ENCODE data around the gene DOK1.

The DOK1 gene

DNA sequence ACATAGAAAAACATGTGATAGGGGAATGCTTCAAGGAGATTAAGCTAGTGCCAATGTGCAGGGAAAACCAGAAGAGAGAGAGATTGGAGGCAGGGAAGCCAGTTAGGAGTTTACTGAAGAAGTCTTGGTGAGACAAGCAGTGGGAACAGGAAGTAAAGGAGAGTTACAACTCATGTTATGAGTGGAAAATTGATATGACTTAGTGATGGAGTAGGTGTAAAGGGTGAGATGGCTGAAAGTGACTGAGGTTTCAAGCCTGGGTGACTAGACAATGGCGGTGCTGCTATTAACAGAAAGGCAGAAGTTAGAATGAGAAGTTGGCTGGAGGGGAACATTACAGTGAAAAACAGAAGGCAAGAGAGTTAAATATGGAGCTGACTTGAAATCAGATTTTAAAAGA is 16.5 kb downstream of the DOK1 start:
- no peak for DNase-seq

DNA sequence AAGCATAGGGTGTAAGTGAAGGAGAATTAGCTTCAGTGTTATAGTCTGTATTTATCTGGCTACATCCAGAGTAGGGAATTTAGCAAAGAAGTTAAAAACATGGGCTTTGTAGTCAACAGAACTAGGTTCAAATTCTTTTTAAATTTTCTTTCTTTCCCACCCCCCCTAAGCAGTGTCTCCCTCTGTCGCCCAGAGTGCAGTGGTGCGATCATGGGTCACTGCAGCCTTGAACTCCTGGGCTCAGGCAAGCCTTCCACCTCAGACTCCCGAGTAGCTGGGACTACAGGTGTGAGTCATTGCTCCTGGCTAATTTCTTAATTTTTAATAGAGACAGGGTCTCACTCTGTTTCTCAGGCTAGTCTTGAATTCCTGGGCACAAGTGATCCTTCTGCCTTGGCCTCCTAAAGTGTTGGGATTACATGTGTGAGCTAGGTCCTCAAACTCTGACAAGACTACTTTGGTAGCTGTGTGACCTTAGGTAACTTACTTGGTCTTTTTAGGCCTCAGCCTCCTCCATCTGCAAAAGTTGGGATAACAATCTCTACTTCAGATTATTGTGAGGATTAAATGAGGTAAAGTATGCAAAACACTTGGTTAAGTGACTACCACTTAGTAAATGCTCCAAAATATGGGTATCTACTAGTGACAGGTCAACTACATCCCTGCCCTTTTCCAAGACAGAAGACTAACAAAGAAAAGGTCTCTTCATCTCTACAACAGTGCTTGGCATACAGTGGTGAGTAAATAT is 17.8 kb downstream of the DOK1 start:
- DNase-seq, result no peak

DNA sequence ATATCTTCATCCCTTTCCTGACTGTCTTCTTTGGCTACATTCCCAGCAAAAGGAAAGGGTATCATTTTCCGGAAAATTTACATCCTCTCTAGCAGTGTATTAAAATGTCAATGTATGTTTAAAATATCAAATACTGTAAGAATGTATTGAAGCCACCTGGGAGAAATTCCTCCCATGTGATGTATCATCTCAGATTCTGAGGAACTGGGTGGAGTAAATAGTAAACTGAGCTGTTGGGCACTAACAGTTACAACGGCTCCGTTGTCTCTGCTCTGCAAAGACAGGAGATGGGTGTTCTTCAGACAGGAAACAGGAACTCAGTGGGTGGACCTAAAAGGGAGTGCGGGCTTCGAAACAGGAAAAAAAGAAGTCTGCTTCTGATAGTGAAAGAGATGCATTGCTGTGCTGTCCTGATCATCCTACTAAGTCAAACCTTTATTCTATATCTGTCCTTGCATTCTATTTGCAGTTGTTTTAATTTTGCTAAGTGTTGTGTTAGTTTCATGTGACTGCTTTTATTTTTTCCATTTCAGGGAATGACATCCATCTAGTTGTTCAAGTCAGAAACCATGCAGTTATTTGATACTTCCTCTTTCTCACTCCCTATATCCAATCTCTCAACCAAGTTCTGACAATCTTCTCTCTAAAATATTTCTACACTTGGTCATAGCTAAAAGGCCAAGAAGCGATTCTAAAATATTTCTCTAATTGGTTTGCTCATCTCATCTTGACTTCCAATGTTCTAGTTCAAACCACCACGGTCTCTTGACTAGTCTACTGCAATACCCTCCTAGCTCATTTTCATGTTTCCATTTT is 19.4 kb downstream of the DOK1 start:
- DNase-seq, result no peak

DNA sequence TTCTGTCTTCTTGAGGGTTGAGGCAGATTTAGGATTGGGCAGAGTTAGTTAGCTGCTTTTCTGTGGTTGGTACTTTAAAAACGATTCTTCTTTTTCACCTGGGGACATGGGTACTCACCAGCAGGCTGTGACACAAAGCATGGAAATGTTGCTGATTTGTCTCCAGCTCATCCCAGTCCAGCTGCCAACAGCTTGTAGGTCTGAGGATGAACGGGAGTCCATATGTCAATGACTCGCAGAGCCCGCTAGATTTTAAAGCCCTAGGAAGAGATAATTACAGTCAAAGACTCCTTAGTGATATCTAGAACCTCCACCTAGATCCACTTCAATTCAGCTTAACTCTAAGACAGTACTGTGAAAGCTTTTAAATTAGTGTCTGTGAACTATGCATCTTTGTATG is 20.8 kb downstream of the DOK1 start:
- DNase-seq, result no peak

- peak; percentile 93 for DNase-seq
Observed at GRCh38 chr2:74576211-74576862, 21.8 kb downstream of the DOK1 start.

GRCh38 chr2:74576863-74577229 is 22.3 kb downstream of the DOK1 start:
- no peak for DNase-seq

GRCh38 chr2:74577448-74577847 is 22.9 kb downstream of the DOK1 start:
- peak; percentile 72 for DNase-seq

DNA sequence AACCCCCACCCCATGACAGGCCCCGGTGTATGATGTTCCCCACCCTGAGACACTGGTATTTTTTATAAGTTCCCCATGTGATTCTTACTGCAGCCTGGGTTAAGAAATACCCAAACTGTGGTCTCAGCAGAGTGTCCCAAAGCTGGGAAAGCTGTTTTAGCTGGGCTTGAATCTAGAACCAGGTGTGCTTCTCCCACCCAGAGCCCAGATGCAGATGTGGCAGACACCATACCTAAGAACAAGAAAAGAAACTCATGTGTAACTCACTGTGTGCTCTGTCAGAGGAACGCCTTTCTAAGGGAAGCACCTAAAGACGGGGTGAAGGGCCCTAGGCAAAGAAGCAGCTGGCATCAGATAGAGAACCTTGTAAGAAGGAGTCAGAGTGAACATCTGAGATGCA is 23.9 kb downstream of the DOK1 start:
- no peak for DNase-seq

DNA sequence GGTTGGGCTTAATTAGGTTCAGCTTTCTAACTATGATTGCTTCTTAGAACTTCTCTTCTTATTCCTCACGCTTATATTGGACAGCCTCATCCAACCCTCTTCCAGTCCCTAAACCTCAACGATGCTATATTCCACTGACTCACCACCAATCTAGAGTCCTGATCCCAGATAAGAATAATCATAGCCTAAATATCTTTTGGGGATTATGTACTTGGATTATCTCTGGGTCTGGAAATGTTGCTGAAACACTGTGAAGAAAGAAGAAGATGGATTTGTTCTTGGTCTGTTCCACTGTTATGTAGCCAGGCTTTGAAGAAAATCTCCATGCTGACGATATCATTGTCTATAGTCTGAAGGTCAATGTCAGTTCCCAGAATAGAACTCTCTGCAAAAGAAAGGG is 26.9 kb downstream of the DOK1 start:
- no peak for DNase-seq

- DNase-seq, result no peak
Observed at GRCh38 chr2:74582184-74582583, 27.7 kb downstream of the DOK1 start.

GRCh38 chr2:74583504-74583903 is 29.0 kb downstream of the DOK1 start:
- no peak for DNase-seq

DNA sequence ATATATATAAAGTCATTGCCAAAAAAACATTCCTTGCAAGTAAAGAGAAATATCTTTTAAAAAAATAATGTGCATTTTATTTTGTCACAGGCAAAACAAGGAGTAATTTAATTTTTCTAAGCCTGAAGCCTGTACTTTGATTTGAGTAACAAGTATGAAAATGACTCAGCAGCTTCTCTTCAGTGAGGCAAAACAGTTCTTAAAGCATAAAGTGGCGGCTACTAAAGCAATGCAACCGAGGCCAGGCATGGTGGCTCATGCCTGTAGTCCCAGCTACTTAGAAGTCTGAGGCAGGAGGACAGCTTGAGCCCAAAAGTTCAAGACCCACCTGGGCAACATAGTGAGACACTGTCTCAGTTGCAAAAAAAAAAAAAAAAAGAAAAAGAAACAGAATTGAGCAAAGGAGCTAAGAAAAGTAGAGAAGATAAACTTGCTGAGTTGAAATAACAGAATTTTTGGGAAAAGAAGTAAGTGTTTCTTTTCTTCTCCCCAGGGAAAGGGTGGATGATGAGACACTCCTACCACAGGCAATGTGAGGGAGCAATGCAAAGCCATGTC is 29.6 kb downstream of the DOK1 start:
- DNase-seq, result no peak

DNA sequence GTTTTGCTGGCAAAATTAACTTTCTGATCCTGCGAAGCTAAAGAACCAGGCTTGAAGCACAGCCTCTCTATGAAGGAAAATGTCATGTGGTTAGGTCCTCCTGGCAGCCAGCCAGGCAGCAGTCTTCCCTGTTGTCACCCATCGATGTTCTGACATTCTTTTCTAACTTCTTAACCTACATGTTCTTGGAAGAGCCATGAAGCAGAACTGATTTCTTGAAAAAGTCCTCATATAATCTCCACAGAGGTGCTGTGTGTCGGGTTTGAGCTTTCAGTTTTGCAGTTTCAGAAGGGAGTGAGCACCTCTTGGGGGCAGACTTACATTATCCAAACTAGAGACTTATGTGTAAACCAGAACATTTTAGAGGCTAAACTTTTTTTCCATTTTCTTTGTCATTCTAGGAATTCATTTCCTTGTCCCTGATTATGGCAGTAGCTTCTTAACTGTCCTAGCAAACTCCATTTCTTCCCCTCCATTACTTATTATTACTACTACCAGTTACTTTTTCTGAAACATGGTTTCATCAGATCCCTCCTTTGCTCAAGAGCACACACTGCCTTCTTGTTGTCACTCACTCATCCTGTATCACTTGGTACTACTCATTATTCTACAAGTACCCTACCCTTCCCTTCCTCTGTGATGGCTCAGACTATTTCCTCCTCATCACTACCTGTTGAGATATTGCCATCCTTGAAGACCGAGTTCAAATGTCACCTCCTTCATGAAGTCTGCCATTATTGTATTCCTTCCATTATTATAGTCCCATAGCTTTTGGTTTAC is 31.1 kb downstream of the DOK1 start:
- no peak for DNase-seq

DNA sequence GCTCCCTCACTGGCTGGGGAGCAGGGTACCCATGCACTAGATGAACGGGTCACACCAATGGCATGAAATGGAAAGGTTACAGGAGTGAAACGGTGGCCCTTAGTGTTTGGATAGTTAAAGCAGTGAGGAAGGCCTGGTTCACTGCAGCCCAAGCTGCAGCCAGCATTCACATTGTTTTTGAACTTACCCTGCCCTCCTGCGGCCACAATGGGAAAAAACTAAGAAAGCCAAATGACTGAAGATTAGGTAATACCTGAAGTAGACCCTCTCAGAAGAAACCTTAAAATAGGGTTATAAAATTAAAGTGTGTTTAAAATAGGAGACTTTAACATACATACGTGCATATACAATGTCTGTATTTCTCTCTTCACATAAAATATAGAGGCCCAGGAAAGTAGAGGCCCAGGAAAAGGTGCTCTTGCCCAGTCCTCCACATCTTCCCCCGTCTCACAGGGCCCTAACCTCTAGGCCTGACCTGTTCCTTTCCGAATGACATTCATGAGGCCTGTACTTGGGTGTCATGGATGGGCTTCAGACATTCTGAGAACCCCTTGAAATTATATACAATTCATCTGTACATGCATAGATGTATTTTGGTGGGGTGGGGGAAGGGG is 33.3 kb downstream of the DOK1 start:
- peak; percentile 65 for DNase-seq

DNA sequence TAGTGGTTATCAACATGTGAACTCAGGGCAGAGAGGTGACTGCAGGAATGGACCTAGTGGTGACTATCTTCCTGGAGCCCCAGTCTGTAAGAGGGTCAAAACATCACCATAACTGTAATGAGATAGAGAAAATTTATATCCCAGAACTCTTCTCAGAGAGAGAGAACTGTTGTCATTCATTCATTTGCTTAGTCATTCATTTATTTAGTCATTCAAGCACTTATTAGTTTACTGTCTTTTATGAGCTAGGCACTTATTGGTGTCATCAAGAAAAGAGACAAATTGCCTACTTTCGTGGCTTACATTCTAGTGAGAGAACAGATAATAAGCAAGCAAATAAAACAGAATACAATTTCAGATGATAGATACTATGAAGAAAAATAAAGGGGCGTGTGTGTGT is 34.1 kb downstream of the DOK1 start:
- no peak for DNase-seq

GRCh38 chr2:74593826-74594772 is 39.6 kb downstream of the DOK1 start:
- no peak for DNase-seq

GRCh38 chr2:74596584-74596983 is 42.1 kb downstream of the DOK1 start:
- DNase-seq, result no peak

GRCh38 chr2:74597410-74597809 is 42.9 kb downstream of the DOK1 start:
- peak; percentile 99 for DNase-seq

- no peak for DNase-seq
Observed at GRCh38 chr2:74599676-74600075, 45.2 kb downstream of the DOK1 start.

DNA sequence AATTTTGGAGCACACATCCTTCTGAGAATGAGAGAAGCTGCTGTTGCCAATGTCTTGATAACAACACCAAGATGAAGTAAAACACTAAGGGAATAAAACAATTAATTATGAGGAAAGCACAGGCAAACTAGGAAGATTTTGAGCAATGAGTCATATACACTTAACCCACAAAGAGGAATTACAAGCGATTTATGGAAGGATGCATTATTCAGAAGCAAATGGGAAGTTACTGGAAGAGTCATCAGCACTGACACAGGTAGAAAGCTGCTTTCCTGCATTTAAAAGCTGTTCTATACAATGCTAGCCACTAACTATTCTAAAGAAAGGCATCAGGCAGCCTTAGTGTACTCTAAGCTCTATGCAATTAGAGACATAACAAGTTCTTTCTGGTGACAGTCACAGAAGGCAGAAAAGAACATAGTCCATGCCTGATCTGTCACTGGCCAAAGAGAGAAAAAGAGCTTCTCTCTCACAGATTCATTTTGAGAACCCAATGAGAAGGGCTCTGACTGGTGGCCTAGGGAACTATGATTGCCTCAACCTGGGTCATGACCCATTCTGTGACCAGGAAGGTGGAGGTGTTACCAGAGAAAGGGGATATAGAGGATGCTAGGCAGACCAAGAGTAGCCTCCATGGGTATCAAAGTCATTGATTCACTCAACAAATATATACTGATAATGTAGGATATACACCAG is 48.2 kb downstream of the DOK1 start:
- no peak for DNase-seq
